Measurements from ENCODE around the gene CLIC4. TPM values are rescaled to one million over a fixed set of nuclear protein-coding genes. Genes with fewer than 3 reads are reported as not detected.
A peak's percentile ranks its signal among the peaks of the same experiment; 100 is the strongest.

Gene CLIC4
- total and polyA plus RNA-seq, 10 donors = 17.0 to 99.6 (median 71.2) TPM

DNA sequence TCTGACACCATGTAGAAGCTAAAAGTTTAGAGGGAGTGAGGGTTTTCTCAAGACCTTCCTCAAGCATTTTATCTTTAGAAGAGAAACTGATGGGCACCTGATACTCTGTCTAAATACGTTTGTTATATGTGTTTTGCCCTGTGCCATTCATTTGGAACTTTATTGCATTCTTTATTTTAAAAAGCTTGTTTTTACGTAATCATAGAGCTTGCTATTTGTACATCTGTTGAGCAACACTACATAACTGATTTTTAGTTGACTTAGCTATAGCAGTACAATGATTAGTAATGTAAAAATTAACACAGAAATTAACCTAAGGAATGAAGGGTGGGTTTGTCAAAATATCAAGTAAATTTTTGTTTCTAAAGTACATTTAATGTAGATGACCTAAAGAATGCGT lies 96.3 kb downstream of the CLIC4 start:
- intact Hi-C loops (cut with DNase I; ENCODE audit: low total_unique reads) = no loop called here
- WGBS, 5 donors = 72 to 92% (median 79%) methylated on average over 3 of the region's 3 CpGs

DNA sequence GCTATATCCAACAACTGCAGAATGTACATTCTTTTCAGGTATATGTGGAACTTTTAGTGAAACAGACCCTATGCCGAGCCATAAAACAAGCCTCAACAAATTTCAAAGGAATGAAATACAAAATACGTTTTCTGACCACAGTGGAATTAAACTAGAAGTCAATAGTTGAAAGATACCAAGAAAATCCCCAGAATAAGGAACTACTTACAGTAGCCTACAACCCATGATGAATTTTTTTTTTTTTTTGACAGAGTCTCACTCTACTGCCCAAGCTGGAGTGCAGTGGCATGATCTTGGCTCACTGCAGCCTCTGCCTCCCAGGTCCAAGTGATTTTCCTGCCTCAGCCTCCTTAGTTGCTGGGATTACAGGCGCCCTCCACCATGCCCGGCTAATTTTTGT lies 101.4 kb downstream of the CLIC4 start:
- H3K9me3 ChIP-seq = no peaks in the 10 kb centered on the region
- no peak overlapping the region for H3K4me3 ChIP-seq
- intact Hi-C loops (cut with DNase I; ENCODE audit: low total_unique reads) = loop anchor here (5.0 kb wide), 3 partner anchors 191 to 356 kb away; no protein-coding TSS in a partner anchor
- peaks cover 0 to 15% (median 0%) of the 10 kb centered on the region in 6 donors for H3K36me3 ChIP-seq
- WGBS, 5 donors = 70 to 86% (median 77%) methylated on average over 4 of the region's 4 CpGs
- DNase-seq = no peak
- H3K4me1 ChIP-seq = peaks cover 10 to 38% (median 28%) of the 10 kb centered on the region in 6 donors
- no peak overlapping the region for H3K27ac ChIP-seq
- H3K27me3 ChIP-seq (replicated peaks in 1 of 7) = no peaks in the 10 kb centered on the region
- no peak for TF ChIP-seq POLR2A (IDR thresholded peaks at IDR 0.05)
- no peak for TF ChIP-seq POLR2AphosphoS5 (IDR thresholded peaks at IDR 0.05)
- TF ChIP-seq, protein P1, sequence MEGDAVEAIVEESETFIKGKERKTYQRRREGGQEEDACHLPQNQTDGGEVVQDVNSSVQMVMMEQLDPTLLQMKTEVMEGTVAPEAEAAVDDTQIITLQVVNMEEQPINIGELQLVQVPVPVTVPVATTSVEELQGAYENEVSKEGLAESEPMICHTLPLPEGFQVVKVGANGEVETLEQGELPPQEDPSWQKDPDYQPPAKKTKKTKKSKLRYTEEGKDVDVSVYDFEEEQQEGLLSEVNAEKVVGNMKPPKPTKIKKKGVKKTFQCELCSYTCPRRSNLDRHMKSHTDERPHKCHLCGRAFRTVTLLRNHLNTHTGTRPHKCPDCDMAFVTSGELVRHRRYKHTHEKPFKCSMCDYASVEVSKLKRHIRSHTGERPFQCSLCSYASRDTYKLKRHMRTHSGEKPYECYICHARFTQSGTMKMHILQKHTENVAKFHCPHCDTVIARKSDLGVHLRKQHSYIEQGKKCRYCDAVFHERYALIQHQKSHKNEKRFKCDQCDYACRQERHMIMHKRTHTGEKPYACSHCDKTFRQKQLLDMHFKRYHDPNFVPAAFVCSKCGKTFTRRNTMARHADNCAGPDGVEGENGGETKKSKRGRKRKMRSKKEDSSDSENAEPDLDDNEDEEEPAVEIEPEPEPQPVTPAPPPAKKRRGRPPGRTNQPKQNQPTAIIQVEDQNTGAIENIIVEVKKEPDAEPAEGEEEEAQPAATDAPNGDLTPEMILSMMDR (IDR thresholded peaks at IDR 0.05 in 8 of 11, conservative IDR thresholded peaks at IDR 0.05 in 3 of 11) = no peak

More for the DNA sequence above, 96.3 kb downstream of the CLIC4 start:
- no peak for DNase-seq
- TF ChIP-seq POLR2A (IDR thresholded peaks at IDR 0.05) (no peak), POLR2AphosphoS5 (IDR thresholded peaks at IDR 0.05) (no peak)
- TF ChIP-seq, protein P1 (IDR thresholded peaks at IDR 0.05 in 8 of 11, conservative IDR thresholded peaks at IDR 0.05 in 3 of 11) = no peak
- H3K27me3 ChIP-seq (replicated peaks in 1 of 7) = no peaks in the 10 kb centered on the region
- H3K4me3 ChIP-seq = no peak overlapping the region
- H3K4me1 ChIP-seq = peaks cover 0 to 2% (median 0%) of the 10 kb centered on the region in 6 donors
- no peak overlapping the region for H3K27ac ChIP-seq
- H3K9me3 ChIP-seq = no peaks in the 10 kb centered on the region
- H3K36me3 ChIP-seq = peaks cover 0 to 40% (median 3%) of the 10 kb centered on the region in 6 donors

DNA sequence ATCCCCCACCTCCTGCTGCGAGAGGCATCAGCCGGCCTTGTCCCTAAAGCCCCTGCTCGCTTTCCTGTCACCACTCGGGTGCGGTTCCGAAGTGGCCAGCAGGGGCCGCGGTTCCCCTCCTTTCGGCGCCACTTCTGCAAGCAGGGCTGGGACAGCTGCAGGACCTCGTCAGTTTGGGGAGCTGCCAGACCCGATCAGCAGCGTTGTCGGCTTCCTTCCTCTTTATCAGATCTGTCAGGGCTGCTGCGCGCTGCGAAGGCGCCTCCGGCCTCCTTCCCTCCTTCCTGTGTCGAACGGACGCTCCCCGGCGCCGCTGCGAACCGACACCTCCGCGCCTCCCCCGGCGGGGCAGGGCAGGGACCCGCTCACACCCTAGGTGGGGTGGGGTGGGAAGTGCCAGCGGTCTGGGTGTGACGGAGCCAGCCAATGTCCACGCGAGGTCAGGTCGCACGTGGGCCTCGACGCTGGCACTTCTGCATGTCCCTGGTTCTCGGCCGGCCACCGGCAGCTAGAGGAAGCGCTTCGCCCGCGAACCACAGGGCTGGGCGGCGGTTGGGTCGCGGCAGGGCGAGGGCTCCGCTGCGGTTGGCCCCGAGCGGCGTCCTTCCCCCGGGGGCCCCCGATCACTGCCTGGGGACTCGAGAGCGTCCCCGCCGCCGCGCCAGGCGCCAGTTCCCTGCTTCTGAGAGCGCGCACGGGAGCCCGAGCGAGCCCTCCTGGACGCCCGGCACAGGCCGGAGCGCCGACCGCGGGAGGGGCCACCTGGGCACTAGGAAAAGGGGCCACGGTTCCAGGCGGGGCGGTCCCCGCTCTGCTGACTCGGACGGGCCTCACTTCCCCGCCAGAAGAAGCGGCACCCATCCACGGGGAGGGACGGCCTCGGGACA lies 103.0 kb downstream of the CLIC4 start:
- H3K9me3 ChIP-seq = no peaks in the 10 kb centered on the region
- peaks cover 10 to 38% (median 28%) of the 10 kb centered on the region in 6 donors for H3K4me1 ChIP-seq
- H3K27ac ChIP-seq = peak overlapping the region; percentile 74 to 92 (median 88)
- no peaks in the 10 kb centered on the region for H3K27me3 ChIP-seq (replicated peaks in 1 of 7)
- peaks cover 0 to 9% (median 0%) of the 10 kb centered on the region in 6 donors for H3K36me3 ChIP-seq
- TF ChIP-seq POLR2A (IDR thresholded peaks at IDR 0.05) (no peak), POLR2AphosphoS5 (IDR thresholded peaks at IDR 0.05) (peak; percentile 89 to 96 (median 91))
- TF ChIP-seq, protein P1 (IDR thresholded peaks at IDR 0.05 in 8 of 11, conservative IDR thresholded peaks at IDR 0.05 in 3 of 11) = peak; percentile 92 to 98 (median 95)
- DNase-seq = peak; percentile 98
- H3K4me3 ChIP-seq = peak overlapping the region; percentile 37 to 69 (median 44)
- intact Hi-C loops (cut with DNase I; ENCODE audit: low total_unique reads) = loop anchor here (5.0 kb wide), 3 partner anchors 189 to 354 kb away; no protein-coding TSS in a partner anchor
- WGBS, 5 donors = 0 to 1% (median 1%) methylated on average over 37 to 89 of the region's 89 CpGs

All from spleen (tissue), 11 donors.